Mesodermal cell (in vitro differentiated cells): Measurements from ENCODE around the gene ETFDH.
"Not testable (repeated sequence)": the region's sequence is repeated elsewhere in the genome, so short reads cannot be mapped to it uniquely, and the experiment has no call there.

ENCODE experiments used
- H3K27ac ChIP-seq: 2 replicates; pipeline ENCODE4 v1.7.0; 2013; ENCODE audit warnings: mild to moderate bottlenecking, low read depth, low read length, moderate library complexity; ENCODE audit not compliant: severe bottlenecking
- H3K36me3 ChIP-seq: 2 replicates; pipeline ENCODE4 v1.7.1; 2013; ENCODE audit warnings: mild to moderate bottlenecking, low read length, moderate library complexity; ENCODE audit not compliant: control insufficient read depth, insufficient read depth
- H3K4me1 ChIP-seq: one replicate; pipeline ENCODE4 v1.7.1; 2013; ENCODE audit warnings: mild to moderate bottlenecking, low read length; ENCODE audit not compliant: insufficient read depth, control insufficient read depth, poor library complexity, severe bottlenecking
- H3K4me3 ChIP-seq: 2 replicates; pipeline ENCODE4 v1.7.0; 2013; ENCODE audit warnings: low read length, control low read depth, mild to moderate bottlenecking; ENCODE audit not compliant: insufficient read depth, poor library complexity, severe bottlenecking; ENCODE audit errors: extremely low read depth
- H3K9me3 ChIP-seq: 2 replicates; pipeline ENCODE4 v1.7.1; 2013; ENCODE audit warnings: mild to moderate bottlenecking, low read length, moderate library complexity; ENCODE audit not compliant: control insufficient read depth
- WGBS, 2 experiments: methylation state at CpG; one replicate each; pipeline ENCODE4 v1.1.5; 2013; ENCODE audit warnings: missing lambda C conversion rate in 2 of 2; ENCODE audit not compliant: insufficient coverage in 2 of 2; 5-methylcytosine and 5-hydroxymethylcytosine counted together

The ETFDH gene

DNA sequence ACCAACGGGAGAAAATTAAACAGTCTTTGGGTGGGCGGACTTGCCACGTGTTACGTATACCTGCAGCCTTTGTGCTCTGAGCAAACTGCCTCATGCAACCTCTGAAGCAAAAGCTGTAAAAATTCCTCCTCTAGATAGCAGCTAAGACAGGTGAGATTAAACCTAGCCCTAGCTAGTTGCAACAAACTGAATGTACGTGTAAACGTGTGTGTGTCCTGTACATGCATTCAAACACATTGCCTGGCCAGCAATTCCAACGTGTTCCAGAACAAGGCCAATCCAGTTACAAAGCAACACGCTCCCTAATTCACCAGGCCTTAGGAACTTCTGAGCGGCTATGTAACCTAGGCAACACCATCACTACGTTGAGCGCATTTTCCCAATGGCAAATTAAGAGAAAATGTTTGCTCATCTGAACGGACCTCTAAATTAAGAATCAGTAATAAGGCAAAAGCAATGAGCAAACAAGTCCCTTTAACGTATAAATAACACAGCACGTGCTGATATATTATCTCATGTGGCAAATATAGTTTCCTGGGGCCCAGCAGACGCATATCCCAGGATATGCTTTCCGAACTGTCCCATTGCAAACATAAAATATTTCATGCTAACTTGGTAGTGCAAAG is 50.3 kb downstream of the ETFDH start:
- Histone ChIP-seq H3K36me3 (peaks cover 38% of the 10 kb centered on the region), H3K4me3 (peak overlapping the region; percentile 90), H3K27ac (peak overlapping the region; percentile 80), H3K9me3 (no peaks in the 10 kb centered on the region), H3K4me1 (no peaks in the 10 kb centered on the region)
- WGBS, 2 experiments: 15 to 25% methylated on average over 9 to 14 of the region's 16 CpGs

GRCh38 chr4:158722917-158723793 is 51.1 kb downstream of the ETFDH start, which contains the start of gene PPID:
PPID (minus strand) TSS chr4:158723396; CDS start chr4:158723288, 108 bp downstream.
- Histone ChIP-seq H3K4me3 (peak within 1 kb of the TSS; percentile 90), H3K36me3 (peaks cover 30% of the 10 kb centered on the region), H3K4me1 (no peaks in the 10 kb centered on the region), H3K9me3 (no peaks in the 10 kb centered on the region), H3K27ac (peak within 1 kb of the TSS; percentile 80)
- 0 to 1% methylated on average over 52 to 60 of the region's 65 CpGs for WGBS, 2 experiments

- H3K4me1 ChIP-seq: no peaks in the 10 kb centered on the region
- H3K4me3 ChIP-seq: no peak overlapping the region
- H3K36me3 ChIP-seq: peaks cover 16% of the 10 kb centered on the region
- 90% methylated on average over 2 of the region's 4 CpGs; no CpG with 5 or more reads in 1 of the 2 experiments for WGBS, 2 experiments
- H3K9me3 ChIP-seq: no peaks in the 10 kb centered on the region
- no peak overlapping the region for H3K27ac ChIP-seq
Observed at GRCh38 chr4:158724637-158725036, 52.5 kb downstream of the ETFDH start.

GRCh38 chr4:158726633-158727032 is 54.5 kb downstream of the ETFDH start:
- no peaks in the 10 kb centered on the region for H3K9me3 ChIP-seq
- no peak overlapping the region for H3K27ac ChIP-seq
- H3K4me3 ChIP-seq: no peak overlapping the region
- 71% methylated on average over 1 of the region's 6 CpGs; no CpG with 5 or more reads in 1 of the 2 experiments for WGBS, 2 experiments
- H3K36me3 ChIP-seq: no peaks in the 10 kb centered on the region
- H3K4me1 ChIP-seq: no peaks in the 10 kb centered on the region

DNA sequence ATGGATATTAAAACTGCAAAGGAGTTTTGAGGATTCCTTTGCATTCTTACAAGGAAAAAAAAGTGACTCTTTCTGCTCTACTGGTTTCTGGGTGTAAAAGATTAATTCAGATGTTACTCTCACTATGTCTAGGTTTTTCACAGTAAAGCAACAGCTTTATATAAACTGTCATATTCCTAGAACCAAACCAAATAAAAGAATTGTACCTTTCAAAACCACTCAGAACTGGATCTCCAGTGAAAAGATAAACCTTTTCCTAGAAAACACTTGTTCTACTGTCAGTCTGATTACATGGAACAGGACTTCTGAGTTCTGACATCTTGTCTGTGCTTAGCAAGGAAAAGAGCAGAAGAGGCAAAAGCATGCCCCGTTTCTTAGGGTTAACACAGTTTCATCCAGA is 56.1 kb downstream of the ETFDH start:
- Histone ChIP-seq H3K4me3 (no peak overlapping the region), H3K4me1 (no peaks in the 10 kb centered on the region), H3K9me3 (no peaks in the 10 kb centered on the region), H3K36me3 (no peaks in the 10 kb centered on the region), H3K27ac (no peak overlapping the region)
- 83% methylated on average over 1 of the region's 1 CpG for WGBS, 2 experiments

DNA sequence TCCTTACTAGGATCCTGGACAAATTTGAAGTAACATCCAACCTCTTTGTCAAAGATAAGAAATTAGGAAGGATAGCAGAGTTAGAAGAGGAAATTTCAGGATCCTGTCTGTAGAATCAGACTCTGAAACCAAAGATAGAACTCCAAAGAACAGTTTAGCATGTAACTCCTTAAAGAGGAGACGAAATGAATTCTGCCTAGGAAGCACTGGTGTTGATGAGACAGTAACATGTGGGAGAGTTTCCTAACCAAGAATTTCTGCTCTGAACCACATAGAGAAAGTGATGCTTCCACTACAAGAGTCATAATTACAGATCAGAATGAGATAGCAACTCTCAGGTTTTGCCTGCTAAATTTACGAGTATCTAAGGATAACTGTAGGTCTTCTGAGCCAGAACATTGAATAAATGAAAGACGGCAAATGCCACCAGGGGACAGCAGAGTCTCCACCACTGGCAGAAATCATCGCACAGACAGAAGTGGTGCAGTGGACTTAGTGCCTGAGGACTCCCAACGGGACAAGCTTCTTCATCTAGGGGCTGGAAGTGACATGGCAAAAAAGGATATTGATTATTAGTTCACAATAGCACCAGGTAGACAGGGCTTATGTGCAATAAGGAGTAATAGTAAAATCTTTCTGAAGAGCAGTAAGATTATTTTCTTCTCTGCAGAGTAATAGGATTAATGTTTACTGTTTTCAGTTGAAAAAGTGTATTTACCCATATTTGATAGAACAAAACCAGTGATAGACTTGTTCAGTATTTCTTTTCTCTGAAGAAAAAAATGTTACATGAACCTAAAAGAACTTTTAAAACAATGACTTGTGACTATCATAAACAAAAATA is 57.8 kb downstream of the ETFDH start:
- H3K9me3 ChIP-seq: no peaks in the 10 kb centered on the region
- WGBS, 2 experiments: 38 to 42% methylated on average over 4 of the region's 5 CpGs
- H3K36me3 ChIP-seq: no peaks in the 10 kb centered on the region
- no peaks in the 10 kb centered on the region for H3K4me1 ChIP-seq
- no peak overlapping the region for H3K4me3 ChIP-seq
- no peak overlapping the region for H3K27ac ChIP-seq

DNA sequence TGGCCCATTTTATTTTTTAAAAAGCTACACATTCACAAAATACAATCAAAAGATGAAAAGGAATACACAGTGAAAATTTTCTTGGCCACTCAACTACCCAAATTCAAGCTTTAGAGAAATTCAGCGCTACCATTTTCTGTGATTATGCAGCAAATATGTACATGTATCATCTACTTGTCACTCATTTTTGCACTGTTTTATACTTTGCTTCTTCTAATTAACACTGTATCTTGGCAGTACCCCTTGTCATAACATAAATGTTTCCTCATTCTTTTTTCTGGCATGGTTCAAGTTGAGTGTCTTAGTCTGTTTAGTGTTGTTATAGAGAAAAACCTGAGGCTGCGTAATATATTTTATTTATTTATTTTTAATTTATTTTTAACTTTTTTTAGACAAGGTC is 66.8 kb downstream of the ETFDH start:
- no peaks in the 10 kb centered on the region for H3K9me3 ChIP-seq
- 89 to 100% methylated on average over 1 of the region's 2 CpGs for WGBS, 2 experiments
- no peak overlapping the region for H3K4me3 ChIP-seq
- H3K4me1 ChIP-seq: no peaks in the 10 kb centered on the region
- no peak overlapping the region for H3K27ac ChIP-seq
- H3K36me3 ChIP-seq: no peaks in the 10 kb centered on the region

DNA sequence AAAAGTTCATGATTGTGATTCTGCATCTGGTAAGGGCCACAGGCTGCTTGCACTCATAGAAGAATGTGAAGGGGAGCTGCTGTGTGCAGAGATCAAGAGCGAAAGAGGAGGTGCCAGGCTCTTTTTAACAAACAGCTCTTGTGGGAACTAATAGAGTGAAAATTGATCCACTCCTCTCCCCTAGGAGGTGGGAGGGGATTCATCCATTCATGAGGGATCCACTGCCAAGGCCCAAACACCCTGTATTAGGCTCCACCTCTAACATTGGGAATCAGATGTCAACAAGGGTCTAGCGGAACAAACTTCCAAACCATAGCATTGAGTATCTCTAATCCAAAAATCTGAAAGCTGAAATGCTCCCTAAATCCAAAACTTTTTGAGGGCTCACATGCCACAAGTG is 67.5 kb downstream of the ETFDH start:
- H3K27ac ChIP-seq: no peak overlapping the region
- no peaks in the 10 kb centered on the region for H3K9me3 ChIP-seq
- no peaks in the 10 kb centered on the region for H3K36me3 ChIP-seq
- 88% methylated on average over 1 of the region's 2 CpGs; no CpG with 5 or more reads in 1 of the 2 experiments for WGBS, 2 experiments
- no peak overlapping the region for H3K4me3 ChIP-seq
- no peaks in the 10 kb centered on the region for H3K4me1 ChIP-seq

GRCh38 chr4:158741326-158742021 is 69.4 kb downstream of the ETFDH start:
- Histone ChIP-seq H3K36me3 (no peaks in the 10 kb centered on the region), H3K4me1 (no peaks in the 10 kb centered on the region), H3K27ac (no peak overlapping the region), H3K4me3 (no peak overlapping the region), H3K9me3 (no peaks in the 10 kb centered on the region)
- WGBS, 2 experiments: 100% methylated on average over 2 of the region's 3 CpGs; no CpG with 5 or more reads in 1 of the 2 experiments

DNA sequence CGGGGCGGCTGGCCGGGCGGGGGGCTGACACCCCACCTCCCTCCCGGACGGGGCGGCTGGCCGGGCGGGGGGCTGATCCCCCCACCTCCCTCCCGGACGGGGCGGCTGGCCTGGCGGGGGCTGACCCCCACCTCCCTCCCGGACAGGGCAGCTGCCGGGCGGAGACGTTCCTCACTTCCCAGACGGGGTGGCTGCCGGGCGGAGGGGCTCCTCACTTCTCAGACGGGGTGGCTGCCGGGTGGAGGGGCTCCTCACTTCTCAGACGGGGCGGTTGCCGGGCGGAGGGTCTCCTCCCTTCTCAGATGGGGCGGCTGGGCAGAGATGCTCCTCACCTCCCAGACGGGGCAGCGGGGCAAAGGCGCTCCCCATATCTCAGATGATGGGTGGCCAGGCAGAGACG is 74.4 kb downstream of the ETFDH start:
- WGBS, 2 experiments: 90 to 97% methylated on average over 11 to 22 of the region's 31 CpGs
- not testable (repeated sequence) for H3K4me1 ChIP-seq, H3K9me3 ChIP-seq, H3K27ac ChIP-seq, H3K4me3 ChIP-seq, H3K36me3 ChIP-seq
